GM12891 (cell line): Measurements from ENCODE around the gene FAM43A.

Source experiments
- POLR2A ChIP-seq: IDR thresholded peaks from 2 replicates; pipeline ENCODE4 v1.6.1; 2011; ENCODE audit warnings: low read depth, low read length, control low read depth
- TAF1 ChIP-seq: IDR thresholded peaks from 2 replicates; pipeline ENCODE4 v1.6.1; 2011; ENCODE audit warnings: low read depth, low read length, control low read depth

GRCh38 chr3:194664857-194665256 is 20.8 kb upstream of the FAM43A start:
- TF ChIP-seq TAF1 (no peak), POLR2A (no peak)
